ENCODE data around the gene FCHSD1. TPM values are rescaled to one million over a fixed set of nuclear protein-coding genes. Genes with fewer than 3 reads are reported as not detected.

FCHSD1 gene
- total RNA-seq, 1 experiment from 2014 or later, result 37.2 TPM

DNA sequence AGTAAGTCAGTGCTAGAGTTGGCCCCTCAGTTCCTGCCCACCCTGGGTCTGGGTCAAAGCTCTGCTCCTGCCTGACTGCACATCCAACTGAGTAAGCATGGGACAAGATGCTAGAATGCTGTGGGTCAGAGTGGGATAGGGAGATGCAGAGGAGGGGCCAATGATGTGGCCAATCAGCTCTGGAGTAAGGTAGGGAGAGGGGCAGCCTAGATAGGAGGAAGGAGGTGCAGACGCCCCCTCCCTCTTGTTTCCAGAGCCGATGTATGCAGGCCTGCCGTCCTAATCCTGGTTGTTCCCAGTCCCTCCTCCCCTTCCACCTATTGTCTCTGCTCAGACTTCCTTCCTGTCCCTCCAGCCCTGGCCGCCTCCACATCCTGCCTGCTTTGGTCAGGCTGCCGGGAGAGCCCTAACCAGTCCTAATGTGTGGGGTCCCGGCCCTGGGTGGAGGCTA is 29.6 kb upstream of the FCHSD1 start:
- DNase-seq (ENCODE audit: low read depth, low spot score), result no peak
- ChIA-PET CTCF (no interaction called here), RAD21 (ENCODE audit: low non-redundant PET in 1 of 2, low total read pairs in 2 of 2, uncharacterized antibody in 2 of 2, unreplicated experiment in 2 of 2) (no interaction called here), POLR2A (interaction anchor here (2.0 kb wide), 1 partner anchor 198 kb away, joined by 10 read pairs; the partner anchor contains the start of gene PCDH1)
- peak overlapping the region; percentile 66 for H3K27ac ChIP-seq (ENCODE audit: low read depth, low read length)
- no peaks in the 10 kb centered on the region for H3K36me3 ChIP-seq (ENCODE audit: control insufficient read depth in 1 of 2, insufficient read depth in 2 of 2, low read length in 2 of 2)
- H4K20me1 ChIP-seq (ENCODE audit: insufficient read depth), result no peaks in the 10 kb centered on the region
- no peaks in the 10 kb centered on the region; the same call in 1 of the 2 replicates for H3K79me2 ChIP-seq (ENCODE audit: insufficient read depth, low read length)
- no peaks in the 10 kb centered on the region for H3K9me3 ChIP-seq (ENCODE audit: control insufficient read depth in 1 of 2, insufficient read depth in 1 of 2, low read depth in 1 of 2, low read length in 2 of 2)
- no peak overlapping the region for H2AFZ ChIP-seq (ENCODE audit: low read depth, low read length, poor library complexity, severe bottlenecking)
- no peaks in the 10 kb centered on the region for H3K27me3 ChIP-seq (ENCODE audit: insufficient read depth, low read length)
- BruUV-seq (replicated peaks), result no TSS peak
- H3K9ac ChIP-seq (ENCODE audit: low read length), result peak overlapping the region; percentile 66
- H3K4me3 ChIP-seq (replicated peaks in 1 of 2; ENCODE audit: low read depth in 1 of 2, low read length in 2 of 2), result peak overlapping the region; percentile 56 to 61
- intact Hi-C loops (cut with micrococcal nuclease), result no loop called here
- peak; percentile 41 for ATAC-seq
- no peaks in the 10 kb centered on the region for H3K9me2 ChIP-seq (ENCODE audit: insufficient read depth)
- peak overlapping the region; percentile 85 for H3K4me2 ChIP-seq (ENCODE audit: low read length)
- TF ChIP-seq EGR1 (IDR thresholded peaks at IDR 0.05; ENCODE audit: low read depth) (no peak), SRF (IDR thresholded peaks at IDR 0.05; ENCODE audit: low read depth) (no peak), TCF7L2 (IDR thresholded peaks at IDR 0.05; ENCODE audit: borderline replicate concordance, extremely low read depth, insufficient read depth, insufficient read length) (no peak), POLR2AphosphoS5 (IDR thresholded peaks at IDR 0.05; ENCODE audit: low read depth, low read length) (peak; percentile 39; the same call in 1 of the 2 replicates), JUND (IDR thresholded peaks at IDR 0.05) (no peak)
- peaks cover 18 to 30% of the 10 kb centered on the region in 2 experiments for H3K4me1 ChIP-seq (ENCODE audit: control insufficient read depth in 1 of 2, insufficient read depth in 2 of 2, low read length in 2 of 2)

DNA sequence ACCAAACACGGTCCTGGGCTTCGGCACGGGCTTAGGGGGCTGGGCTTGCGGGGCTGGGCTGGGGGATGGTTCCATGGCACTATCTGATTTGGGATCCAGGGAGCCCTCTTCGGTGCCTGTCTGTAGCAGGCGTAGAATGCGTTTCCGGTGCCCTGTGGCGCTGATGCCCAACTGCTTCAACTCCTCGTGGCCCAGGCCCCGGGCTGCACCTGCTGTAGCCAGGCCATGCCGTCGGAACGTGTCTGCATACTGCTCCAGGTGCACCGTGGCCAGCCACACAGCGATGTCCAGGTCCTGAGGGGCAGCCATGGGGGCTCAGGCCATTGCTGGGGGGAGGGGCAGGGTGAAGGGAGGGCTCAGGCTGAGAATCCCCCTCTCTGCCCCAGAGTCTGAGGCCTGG is 29.0 kb upstream of the FCHSD1 start:
- H3K9me2 ChIP-seq (ENCODE audit: insufficient read depth), result no peaks in the 10 kb centered on the region
- H3K27me3 ChIP-seq (ENCODE audit: insufficient read depth, low read length), result no peaks in the 10 kb centered on the region
- no peaks in the 10 kb centered on the region for H4K20me1 ChIP-seq (ENCODE audit: insufficient read depth)
- CTCF ChIA-PET, result no interaction called here
- no peaks in the 10 kb centered on the region for H3K36me3 ChIP-seq (ENCODE audit: control insufficient read depth in 1 of 2, insufficient read depth in 2 of 2, low read length in 2 of 2)
- no peak overlapping the region for H2AFZ ChIP-seq (ENCODE audit: low read depth, low read length, poor library complexity, severe bottlenecking)
- H3K4me2 ChIP-seq (ENCODE audit: low read length), result peak overlapping the region; percentile 85
- peak overlapping the region in 1 of 2 experiments; percentile 56; a peak in 1 of 4 replicates for H3K4me3 ChIP-seq (replicated peaks in 1 of 2; ENCODE audit: low read depth in 1 of 2, low read length in 2 of 2)
- no TSS peak for BruUV-seq (replicated peaks)
- H3K27ac ChIP-seq (ENCODE audit: low read depth, low read length), result peak overlapping the region; percentile 66; the same call in 1 of the 2 replicates
- H3K9me3 ChIP-seq (ENCODE audit: control insufficient read depth in 1 of 2, insufficient read depth in 1 of 2, low read depth in 1 of 2, low read length in 2 of 2), result no peaks in the 10 kb centered on the region
- H3K4me1 ChIP-seq (ENCODE audit: control insufficient read depth in 1 of 2, insufficient read depth in 2 of 2, low read length in 2 of 2), result peaks cover 18 to 30% of the 10 kb centered on the region in 2 experiments
- H3K9ac ChIP-seq (ENCODE audit: low read length), result peak overlapping the region; percentile 66; the same call in 1 of the 2 replicates
- no peak for ATAC-seq
- DNase-seq (ENCODE audit: low read depth, low spot score), result no peak
- intact Hi-C loops (cut with micrococcal nuclease), result no loop called here
- RAD21 ChIA-PET (ENCODE audit: low non-redundant PET in 1 of 2, low total read pairs in 2 of 2, uncharacterized antibody in 2 of 2, unreplicated experiment in 2 of 2), result no interaction called here
- POLR2A ChIA-PET, result interaction anchor here (2.0 kb wide), 1 partner anchor 199 kb away, joined by 10 read pairs; the partner anchor contains the start of gene PCDH1
- H3K79me2 ChIP-seq (ENCODE audit: insufficient read depth, low read length), result no peaks in the 10 kb centered on the region; the same call in 1 of the 2 replicates
- TF ChIP-seq EZH2 (IDR thresholded peaks at IDR 0.05), result no peak
- TF ChIP-seq YY1 (IDR thresholded peaks at IDR 0.05; ENCODE audit: extremely low read depth, insufficient replicate concordance, low read depth, low read length), result no peak
- no peak for TF ChIP-seq POLR2AphosphoS5 (IDR thresholded peaks at IDR 0.05; ENCODE audit: low read depth, low read length)
- no peak for TF ChIP-seq CBX3 (IDR thresholded peaks at IDR 0.05; ENCODE audit: low read depth)
- TF ChIP-seq ELF1 (IDR thresholded peaks at IDR 0.05; ENCODE audit: borderline replicate concordance, low read depth), result no peak
- TF ChIP-seq FOSL1 (IDR thresholded peaks at IDR 0.05; ENCODE audit: low read depth), result no peak
- TF ChIP-seq JUND (IDR thresholded peaks at IDR 0.05), result no peak
- no peak for TF ChIP-seq ZNF274 (IDR thresholded peaks at IDR 0.05; ENCODE audit: low read depth, low read length)
- no peak for TF ChIP-seq ZFX (IDR thresholded peaks at IDR 0.05)
- TF ChIP-seq POLR2A (IDR thresholded peaks at IDR 0.05; ENCODE audit: borderline replicate concordance, extremely low read depth, insufficient read depth, insufficient read length), result no peak
- TF ChIP-seq RAD21 (IDR thresholded peaks at IDR 0.05; ENCODE audit: low read depth), result no peak
- TF ChIP-seq, protein P1, sequence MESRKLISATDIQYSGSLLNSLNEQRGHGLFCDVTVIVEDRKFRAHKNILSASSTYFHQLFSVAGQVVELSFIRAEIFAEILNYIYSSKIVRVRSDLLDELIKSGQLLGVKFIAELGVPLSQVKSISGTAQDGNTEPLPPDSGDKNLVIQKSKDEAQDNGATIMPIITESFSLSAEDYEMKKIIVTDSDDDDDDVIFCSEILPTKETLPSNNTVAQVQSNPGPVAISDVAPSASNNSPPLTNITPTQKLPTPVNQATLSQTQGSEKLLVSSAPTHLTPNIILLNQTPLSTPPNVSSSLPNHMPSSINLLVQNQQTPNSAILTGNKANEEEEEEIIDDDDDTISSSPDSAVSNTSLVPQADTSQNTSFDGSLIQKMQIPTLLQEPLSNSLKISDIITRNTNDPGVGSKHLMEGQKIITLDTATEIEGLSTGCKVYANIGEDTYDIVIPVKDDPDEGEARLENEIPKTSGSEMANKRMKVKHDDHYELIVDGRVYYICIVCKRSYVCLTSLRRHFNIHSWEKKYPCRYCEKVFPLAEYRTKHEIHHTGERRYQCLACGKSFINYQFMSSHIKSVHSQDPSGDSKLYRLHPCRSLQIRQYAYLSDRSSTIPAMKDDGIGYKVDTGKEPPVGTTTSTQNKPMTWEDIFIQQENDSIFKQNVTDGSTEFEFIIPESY (IDR thresholded peaks at IDR 0.05; ENCODE audit: extremely low read depth, insufficient replicate concordance, low read length), result no peak
- no peak for TF ChIP-seq SP1 (IDR thresholded peaks at IDR 0.05; ENCODE audit: low read depth)
- no peak for TF ChIP-seq SIN3A (IDR thresholded peaks at IDR 0.05; ENCODE audit: low read depth)
- TF ChIP-seq, protein P2, sequence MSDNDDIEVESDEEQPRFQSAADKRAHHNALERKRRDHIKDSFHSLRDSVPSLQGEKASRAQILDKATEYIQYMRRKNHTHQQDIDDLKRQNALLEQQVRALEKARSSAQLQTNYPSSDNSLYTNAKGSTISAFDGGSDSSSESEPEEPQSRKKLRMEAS (IDR thresholded peaks at IDR 0.05), result no peak
